HT-29 (cell line): ENCODE measurements around the gene PCP4L1. TPM values are rescaled to one million over a fixed set of nuclear protein-coding genes. Genes with fewer than 3 reads are reported as not detected.
"Not testable (repeated sequence)": the region's sequence is repeated elsewhere in the genome, so short reads cannot be mapped to it uniquely, and the experiment has no call there.

Source experiments
- DNase-seq: peaks from one replicate; pipeline ENCODE4 v3.0.0-alpha.2; 2015; ENCODE audit warnings: low spot score
- total RNA-seq: library from RNA; depleted of rRNA; stranded (reverse); fragments of >200 nt; shearing (Covaris generic); gene quantifications from 2 replicates; pipeline ENCODE4 v1.2.3, GENCODE V29; 2014; rRNA removed

PCP4L1 gene
- total RNA-seq = not detected in 2 replicates

DNA sequence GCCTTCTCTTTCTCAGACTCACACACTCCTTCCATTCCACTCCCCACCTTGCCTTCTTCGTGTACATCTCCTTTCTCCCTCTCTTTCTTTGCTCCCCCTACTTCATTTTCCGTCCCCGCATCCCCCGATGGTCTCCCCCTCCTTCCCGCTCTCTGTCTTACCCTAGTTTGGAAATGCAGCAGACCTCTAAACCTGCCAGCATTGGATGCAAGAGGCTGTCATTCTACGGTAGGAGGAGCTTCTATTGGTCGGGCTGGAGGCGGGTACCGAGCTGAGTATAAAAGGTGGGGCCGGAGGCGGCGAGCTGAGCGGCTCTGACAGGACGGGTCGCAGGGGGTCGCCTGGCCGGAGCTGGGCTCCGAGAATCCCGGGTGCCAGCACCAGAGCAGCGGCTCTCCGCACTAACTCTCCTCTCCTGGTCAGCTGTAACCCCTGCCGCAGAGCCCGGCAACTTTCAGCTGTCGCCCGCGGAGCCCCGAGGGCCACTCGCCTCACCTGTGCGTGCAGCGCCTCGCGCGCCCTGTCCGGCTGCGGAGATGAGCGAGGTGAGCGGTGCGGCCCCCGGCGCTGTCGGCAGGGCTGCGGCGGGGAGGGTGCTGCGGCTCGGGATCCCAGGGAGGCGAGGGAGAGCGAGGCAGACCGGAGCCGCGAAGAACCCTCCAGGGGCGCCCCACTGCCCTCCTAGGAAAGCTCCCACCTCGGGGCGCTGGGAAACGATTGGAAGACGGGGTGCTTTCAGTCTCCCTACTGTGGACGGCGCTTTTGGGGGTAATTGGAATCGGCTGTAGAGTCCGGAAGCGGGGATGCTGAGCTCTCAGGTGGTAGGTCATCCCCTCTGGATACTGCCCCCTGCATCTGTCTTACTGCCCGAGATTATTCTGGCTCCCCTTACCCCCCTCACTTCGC, at the start of gene PCP4L1:
PCP4L1 (plus strand) TSS at position 307 of the 906 bp plus-strand sequence; CDS start at position 537, 230 bp downstream.
- no peak for DNase-seq

DNA sequence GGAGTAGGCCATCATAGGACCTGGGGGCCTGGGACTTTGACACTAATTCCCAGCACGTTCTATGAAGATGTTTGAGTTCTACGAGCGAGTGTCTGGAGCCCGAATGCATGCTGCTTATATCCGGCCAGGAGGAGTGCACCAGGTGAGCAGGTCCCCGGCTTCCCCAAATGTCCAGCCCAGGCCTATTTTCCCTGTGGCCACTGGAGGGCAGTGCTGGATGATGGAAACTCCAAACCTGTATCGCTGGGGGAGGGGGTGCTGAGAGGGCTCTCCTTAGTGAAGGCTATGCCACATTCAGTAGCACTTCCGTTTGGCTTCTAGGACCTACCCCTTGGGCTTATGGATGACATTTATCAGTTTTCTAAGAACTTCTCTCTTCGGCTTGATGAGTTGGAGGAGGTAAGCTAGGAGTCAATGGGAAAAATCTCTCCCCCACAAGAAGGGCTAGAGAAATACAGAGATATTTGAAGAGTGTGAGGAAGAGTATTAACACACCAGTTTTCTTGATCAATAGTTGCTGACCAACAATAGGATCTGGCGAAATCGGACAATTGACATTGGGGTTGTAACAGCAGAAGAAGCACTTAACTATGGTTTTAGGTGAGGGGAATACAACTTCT, 48.6 kb upstream of the PCP4L1 start:
- peak; percentile 90 for DNase-seq

DNA sequence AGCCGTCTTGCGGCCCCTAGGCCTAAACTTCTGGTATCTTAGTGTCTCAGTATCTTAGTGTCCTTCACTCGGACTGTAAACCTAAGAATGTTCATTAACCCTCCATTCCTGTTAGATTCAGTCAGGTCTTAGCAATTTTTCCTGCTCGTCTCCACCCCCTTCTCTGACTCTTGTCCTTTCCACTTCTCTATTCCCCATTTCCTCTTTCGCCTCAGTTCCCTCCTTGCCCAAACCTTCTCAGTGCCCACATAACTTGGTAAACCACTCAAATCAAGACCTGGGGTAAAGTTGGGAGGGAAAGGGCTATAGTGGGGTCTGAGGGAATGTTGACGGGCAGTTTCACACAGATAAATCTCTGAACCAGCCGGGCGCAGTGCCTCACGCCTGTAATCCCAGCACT, 44.2 kb upstream of the PCP4L1 start:
- no peak for DNase-seq

DNA sequence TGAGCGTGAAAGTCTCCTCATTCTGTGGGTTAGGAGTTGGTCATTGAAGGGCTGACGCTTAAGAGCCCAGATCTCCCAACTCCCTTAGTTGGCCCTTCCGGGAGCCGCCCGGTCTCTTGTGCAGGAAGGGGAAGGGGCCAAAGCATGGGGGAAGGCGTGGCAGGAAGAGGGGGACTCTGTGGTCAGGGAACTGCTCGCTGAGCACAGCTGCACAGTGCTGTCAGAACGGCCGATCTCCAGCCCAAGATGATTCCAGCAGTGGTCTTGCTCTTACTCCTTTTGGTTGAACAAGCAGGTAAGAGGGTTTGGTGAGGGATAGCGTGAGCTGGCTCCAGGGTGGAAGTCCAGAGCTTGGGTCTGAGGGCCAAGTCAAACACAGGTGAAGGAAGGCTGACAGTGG, 43.5 kb upstream of the PCP4L1 start, which contains the start of gene FCER1G:
FCER1G (plus strand) TSS at position 220 of the 400 bp plus-strand sequence; CDS start at position 247, 27 bp downstream.
- no peak for DNase-seq

DNA sequence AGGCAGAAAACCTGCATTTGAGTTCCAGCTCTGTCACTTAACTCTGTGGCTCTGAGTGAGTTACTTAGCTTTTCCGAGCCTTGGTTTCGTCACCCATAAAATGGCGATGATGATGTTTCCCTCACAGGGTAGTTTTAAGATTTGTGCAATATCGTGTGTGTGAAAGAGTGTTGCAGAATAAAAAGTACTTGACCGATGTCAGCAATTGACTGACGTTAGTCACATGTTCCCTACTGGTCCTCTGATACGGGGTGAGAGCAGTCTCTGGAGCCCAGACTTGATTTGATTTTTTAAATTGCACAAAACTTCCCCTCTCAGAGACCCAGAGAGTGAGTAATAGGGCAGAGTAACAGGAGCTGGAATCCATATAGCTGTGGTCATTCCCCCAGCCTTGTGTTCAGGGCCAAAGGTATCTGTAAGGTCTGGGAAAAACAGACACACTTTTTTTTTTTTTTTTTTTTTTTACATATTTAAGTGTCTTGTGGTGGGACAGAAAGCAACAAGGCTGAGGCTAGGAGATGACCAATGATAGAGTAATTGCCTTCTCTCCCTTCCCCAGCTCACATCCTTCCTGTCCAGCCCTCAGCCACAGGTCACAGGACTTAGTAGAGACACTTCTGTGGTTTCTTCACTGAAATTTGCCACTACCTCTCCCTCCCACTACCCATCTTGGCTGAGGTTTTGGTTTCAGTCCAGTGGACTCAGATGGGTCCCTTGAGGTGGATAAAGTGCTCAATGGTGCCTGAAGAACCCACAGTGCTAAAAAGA, 41.4 kb upstream of the PCP4L1 start:
- no peak for DNase-seq

DNA sequence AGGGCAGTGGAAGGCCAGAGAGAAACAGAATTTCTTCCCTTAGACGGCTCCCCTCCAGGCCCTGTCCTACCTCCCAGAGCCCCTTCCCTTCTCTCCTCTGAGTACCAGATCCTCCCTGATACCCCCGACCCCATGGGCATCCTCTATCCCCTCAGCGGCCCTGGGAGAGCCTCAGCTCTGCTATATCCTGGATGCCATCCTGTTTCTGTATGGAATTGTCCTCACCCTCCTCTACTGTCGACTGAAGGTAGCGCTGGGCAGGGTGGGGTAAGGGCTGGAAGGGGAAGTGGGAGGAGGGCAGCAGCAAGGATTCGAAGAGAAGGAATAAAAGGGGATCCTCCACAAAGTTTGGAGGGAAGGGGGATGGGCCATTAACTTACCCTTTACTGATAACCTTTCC, 40.7 kb upstream of the PCP4L1 start:
- DNase-seq = no peak

DNA sequence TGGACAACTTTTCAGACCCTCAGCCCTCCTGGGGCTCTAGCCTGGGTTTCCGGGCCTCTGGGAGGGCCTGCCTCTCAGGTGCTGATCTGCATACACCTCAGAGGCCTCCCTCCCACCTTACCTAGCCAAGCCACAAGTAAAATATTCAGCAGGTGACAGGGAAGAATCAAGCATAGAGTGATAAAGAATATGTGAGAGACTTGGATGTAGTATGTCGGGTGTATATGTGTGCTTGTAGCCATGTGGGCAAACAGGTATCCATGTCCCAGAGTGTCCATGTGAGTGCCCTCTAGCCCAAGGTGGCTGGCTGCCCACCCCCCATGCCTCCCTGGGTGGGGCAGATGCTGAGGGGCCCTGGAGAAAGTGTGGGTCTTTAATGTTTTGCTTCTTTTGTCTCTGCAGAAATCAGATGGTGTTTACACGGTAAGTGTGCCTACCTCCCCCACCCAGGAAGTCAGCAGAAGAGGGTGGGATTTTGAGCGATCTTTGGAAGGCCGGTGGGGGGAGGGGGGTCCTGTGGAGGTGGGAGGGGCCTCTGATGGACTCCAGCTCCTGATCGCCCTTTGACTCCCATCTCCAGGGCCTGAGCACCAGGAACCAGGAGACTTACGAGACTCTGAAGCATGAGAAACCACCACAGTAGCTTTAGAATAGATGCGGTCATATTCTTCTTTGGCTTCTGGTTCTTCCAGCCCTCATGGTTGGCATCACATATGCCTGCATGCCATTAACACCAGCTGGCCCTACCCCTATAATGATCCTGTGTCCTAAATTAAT, 40.1 kb upstream of the PCP4L1 start:
- no peak for DNase-seq

DNA sequence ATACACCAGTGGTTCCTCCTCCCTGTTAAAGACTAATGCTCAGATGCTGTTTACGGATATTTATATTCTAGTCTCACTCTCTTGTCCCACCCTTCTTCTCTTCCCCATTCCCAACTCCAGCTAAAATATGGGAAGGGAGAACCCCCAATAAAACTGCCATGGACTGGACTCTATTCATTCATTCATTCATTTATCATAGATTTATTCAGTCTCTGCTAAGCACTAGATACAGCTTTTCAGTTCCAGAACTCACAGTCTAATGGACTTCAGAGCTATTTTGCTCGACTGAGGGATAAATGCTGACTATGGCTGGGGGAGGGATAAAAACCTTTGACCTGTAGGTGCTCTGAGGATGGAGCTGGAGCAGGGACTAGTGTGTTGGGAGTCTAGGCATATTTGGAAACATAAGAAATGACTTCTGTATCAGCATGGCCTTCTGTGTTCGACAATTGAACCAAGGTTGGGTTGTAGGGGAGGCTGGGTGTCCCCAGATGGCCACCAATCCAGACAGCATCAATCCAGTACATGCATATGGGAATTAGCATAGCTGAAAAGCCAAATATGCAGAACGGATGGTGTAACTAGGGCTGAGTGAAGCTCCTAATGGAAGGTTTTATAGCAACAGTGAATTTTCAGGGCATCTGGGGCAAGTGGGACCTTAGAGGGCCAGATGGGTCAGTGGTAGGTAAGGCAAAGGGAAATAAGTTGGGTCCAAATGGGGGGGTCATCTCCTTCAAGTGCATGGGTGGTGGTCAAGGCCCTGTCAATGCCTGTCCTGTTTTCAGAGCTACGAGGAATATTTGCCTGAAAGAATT, 39.3 kb upstream of the PCP4L1 start:
- no peak for DNase-seq

DNA sequence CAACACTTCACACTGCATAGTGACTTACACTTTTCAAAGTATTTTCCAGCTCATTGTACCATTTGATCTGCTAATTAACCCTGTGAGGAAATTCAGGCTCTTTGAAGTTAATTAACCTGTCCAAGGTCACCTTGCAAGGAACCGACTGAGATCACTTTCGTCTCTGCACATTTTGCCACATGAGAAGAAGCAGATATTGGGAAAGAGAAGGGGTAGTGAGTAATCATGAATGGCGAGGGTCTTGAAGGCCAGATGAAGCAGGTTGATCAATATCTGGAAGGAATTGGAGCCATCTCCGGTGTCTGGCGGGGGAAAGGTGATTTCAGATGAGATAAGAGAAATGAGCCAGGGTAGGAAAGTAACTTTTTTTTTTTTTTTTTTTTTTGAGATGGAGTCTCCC, 38.5 kb upstream of the PCP4L1 start:
- DNase-seq = no peak

DNA sequence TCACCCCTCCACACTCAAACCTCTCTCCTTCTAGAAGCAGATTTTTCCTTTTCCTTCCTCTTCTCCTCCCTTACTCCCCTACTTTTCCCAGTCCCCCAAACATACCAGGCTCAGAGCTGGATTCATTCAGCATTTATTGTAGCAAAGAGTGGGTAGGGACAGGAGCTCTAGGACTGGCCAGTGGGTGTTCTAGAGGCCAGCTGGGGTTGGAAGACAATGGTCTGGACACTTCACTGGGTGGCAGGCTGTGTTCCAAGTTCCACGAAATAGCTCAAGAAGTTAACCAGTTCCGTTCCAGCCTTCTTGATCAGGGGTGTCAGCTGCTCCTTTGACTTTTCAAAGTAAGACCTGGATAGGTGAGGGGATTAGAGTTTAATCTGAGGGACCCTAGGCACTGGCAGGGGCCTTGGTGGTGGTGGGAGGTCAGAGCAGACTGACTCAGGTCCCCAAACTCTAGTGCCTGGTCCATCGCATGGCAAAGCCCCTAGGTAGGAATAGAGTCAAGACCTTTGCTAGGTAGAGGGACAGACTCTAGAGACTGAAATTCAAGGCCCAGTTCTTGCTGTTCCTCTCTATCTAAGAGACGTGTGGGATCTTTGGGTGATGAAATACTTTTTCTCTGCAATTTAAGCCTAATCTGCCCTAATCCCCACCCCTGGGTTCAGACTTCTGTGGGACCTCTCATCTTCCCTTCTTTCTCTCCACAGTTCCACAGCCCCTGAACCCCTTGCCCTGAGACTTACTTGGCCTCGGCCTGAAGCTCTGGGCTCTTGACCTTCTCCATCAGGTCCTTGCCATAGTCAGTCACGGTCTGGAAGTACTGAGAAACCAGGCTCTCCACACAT, 36.1 kb upstream of the PCP4L1 start:
- no peak for DNase-seq

DNA sequence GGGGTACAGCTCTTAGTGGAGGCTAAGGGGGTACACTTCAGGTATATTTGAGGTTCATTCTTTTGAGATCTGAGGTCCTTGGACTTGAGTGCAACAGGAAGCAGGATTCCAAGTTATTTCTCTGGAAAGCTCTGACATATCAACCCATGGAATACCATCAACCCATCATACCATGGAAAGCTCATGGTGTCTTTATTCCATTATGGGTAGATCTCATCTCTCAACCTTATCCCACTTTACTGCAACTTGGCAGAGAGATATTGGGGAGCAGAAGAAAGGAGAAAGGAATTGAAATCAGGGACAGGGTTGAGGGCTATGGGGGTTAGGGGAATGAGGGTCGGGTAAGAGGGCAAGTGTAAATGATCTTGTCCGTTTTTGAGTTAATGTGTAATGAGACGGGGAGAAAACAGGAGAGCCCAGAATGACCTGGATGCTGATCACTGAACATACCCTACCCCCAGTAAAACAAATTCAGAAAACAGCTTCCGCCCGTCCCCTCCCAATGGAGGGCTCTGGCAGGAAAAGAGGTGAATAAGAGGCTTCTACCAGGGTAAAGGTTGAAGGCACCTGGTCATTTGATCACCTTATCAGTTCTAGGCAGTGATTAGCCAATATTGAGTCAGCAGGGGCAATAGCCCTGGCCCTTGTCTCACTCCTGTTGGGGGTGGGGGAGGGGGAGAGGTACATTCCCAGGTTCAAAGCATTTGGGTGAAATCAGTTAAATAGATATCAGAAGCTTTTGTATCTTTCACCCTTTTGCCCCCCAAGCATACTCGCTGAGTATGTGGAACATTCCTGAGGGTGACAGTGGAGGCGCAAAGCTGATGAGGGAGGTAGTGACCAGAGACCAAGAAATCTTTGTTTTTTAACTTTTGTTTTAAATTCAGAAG, 34.5 kb upstream of the PCP4L1 start:
- no peak for DNase-seq

DNA sequence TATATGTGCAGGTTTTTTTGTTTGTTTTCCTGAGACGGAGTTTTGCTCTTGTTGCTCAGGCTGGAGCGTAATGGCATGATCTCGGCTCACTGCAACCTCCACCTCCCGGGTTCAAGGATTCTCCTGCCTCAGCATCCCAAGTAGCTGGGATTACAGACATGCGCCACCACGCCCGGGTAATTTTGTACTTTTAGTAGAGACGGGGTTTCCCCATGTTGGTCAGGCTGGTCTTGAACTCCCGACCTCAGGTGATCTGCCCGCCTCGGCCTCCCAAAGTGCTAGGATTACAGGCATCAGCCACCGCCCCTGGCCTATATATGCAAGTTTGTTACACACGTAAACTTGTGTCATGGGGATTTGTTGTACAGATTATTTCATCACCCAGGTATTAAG, 33.9 kb upstream of the PCP4L1 start:
- DNase-seq = not testable (repeated sequence)

DNA sequence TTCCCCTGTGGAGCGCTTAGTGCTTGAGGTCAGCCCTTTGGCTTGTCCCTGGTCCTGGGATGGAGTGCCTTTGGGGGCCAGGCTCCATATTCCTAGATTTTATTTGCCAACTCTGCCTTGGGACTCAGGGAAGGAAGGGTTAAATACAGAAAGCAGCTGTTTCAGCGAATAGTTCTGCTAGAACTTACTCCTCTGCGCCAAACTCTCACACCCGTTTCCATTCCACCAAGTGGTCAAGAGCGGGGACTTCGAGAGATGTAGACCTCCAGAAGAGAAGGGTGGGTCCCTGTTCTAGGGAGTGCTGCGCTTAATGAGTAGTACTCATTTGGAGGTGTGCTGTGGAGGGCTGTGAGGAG, 33.4 kb upstream of the PCP4L1 start:
- no peak for DNase-seq

DNA sequence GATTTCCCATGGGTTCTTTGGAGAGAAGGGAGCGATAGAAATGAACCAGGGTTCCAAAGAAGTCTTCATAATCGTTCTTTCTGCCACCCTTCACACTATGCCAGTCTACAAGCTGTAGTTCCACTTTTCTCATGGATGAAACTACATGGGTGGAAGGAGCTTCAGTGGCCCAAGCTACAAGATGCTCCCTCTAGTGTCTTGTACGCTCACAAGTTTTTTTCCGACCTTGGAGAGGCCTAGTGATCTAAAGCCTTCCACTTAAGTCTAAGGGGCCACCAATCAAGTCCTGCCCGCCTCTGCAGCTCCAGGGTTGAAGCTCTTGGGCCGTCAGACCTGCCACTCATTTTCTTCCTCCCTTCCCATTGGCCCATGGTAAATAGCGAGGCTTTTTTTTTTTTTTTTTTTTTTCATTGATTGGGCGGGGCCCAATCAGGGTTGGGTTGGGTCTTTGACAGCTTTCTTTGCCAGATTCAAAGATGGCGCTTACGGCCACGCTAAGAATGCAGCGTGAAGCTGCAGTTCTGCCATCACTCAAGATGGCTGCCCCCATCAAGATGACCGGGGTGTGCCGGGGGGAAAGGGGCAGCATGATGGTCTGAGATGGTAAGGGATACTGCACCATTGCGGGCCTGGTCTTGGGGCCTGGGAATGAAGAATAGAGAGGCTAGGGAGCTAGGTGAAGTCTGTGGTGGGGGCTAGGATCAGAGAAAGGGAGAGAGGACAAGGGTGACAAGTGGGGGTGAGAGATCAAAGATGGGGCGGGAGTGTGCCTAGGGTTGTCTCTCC, 32.8 kb upstream of the PCP4L1 start, which contains the start of gene TOMM40L:
TOMM40L (plus strand) TSS at position 527 of the 786 bp plus-strand sequence. CDS start 430 bp downstream, outside the sequence.
- peak; percentile 94 for DNase-seq

DNA sequence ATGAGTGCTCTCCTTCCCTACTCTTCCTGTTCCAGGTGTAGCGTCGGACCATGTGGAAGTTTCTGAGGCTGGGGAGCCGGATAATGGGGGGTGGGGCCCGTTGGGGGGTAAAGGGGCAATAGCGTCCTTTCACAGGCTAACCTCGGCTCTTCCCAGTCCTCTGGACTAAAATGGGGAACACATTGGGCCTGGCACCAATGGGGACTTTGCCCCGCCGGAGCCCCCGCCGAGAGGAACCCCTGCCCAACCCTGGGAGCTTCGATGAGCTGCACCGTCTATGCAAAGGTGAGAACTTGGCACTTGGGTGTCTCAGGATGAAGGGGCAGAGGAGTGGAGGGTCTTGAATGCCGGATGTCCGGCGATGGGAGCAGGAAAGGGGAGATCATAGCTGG, 32.2 kb upstream of the PCP4L1 start:
- DNase-seq = no peak

DNA sequence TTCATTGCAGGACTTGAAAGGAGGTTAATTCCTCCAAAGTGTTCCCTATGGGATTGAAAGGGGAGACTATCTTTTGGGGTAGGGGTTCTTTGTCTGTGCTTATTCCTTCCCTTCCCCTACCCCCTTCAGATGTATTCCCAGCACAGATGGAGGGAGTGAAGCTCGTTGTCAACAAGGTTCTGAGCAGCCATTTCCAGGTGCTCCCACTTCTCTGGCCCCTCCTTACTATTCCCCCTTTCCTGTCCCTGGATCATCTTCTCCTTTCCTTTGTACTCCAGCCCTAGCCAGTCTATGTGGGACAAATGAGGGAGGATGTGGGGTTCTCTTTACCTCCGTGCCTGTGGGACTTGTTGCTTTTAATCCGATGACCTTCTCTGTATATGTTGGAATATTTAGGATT, 31.8 kb upstream of the PCP4L1 start:
- DNase-seq = no peak

DNA sequence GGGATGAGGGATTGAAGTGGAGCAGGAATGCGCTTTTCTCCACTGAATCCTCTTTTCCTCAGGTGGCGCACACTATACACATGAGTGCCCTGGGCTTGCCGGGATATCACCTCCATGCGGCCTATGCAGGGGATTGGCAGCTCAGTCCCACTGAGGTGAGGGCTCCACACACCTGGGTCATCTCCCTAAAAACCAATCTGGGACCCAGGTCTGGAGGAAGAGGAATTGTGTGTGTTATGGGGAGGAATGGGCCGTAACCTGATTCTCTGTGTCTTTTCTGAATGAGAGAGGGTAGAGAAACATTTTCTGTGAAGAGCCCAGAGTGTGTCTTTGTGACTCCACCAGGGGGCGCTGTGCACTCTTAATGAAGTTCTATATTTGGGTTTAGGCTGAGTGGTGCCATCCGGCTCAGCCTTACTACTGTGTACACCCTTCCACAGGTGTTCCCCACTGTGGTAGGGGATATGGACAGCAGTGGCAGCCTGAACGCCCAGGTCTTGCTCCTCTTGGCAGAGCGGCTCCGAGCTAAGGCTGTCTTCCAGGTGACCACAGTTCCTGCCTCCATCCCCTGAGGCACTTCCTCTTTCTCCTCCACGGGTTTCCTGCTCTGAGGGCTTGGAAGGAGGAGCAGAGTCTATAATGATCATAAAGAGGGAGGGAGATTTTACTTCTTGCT, 31.2 kb upstream of the PCP4L1 start:
- peak; percentile 82 for DNase-seq
